ENCODE results near the gene HTR3D.
"Not testable (repeated sequence)": the region's sequence is repeated elsewhere in the genome, so short reads cannot be mapped to it uniquely, and the experiment has no call there.

Gene HTR3D

GRCh38 chr3:184031187-184031792 lies at the start of gene HTR3D:
TSS of gene HTR3D (plus strand) at chr3:184031742. CDS start at chr3:184031742, 0 bp downstream.
- no peak for DNase-seq

- DNase-seq = no peak
Observed at GRCh38 chr3:183981990-183982644, 49.4 kb upstream of the HTR3D start.

DNA sequence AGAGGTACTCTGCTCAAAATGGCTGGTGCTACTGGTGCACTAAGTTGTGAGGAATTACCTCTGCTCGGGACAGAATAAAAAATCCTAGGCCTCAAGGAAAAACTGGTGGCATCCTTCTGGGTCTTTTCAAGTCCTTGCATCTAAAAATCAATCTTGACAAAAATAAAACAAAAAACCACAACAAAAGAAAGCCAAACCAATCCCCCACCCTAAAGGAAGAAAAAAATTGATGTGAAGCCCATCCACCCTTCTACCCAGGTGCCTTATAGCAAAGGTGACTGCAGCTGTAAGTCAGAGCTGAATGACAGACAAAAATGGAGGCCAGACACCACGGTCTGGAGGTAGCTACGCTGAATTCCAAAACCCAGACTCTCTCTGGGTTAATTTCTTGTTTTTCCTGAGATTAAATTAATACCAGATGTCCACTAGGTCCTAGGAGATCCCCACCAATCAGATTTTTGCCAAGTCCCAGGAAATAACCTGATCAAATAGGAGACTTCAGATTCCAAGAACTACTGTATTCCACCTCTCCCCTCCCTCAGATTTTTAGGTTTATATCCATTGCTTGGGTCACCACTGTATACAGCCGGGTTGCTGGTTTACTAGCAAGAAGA lies 47.3 kb upstream of the HTR3D start:
- DNase-seq = no peak

DNA sequence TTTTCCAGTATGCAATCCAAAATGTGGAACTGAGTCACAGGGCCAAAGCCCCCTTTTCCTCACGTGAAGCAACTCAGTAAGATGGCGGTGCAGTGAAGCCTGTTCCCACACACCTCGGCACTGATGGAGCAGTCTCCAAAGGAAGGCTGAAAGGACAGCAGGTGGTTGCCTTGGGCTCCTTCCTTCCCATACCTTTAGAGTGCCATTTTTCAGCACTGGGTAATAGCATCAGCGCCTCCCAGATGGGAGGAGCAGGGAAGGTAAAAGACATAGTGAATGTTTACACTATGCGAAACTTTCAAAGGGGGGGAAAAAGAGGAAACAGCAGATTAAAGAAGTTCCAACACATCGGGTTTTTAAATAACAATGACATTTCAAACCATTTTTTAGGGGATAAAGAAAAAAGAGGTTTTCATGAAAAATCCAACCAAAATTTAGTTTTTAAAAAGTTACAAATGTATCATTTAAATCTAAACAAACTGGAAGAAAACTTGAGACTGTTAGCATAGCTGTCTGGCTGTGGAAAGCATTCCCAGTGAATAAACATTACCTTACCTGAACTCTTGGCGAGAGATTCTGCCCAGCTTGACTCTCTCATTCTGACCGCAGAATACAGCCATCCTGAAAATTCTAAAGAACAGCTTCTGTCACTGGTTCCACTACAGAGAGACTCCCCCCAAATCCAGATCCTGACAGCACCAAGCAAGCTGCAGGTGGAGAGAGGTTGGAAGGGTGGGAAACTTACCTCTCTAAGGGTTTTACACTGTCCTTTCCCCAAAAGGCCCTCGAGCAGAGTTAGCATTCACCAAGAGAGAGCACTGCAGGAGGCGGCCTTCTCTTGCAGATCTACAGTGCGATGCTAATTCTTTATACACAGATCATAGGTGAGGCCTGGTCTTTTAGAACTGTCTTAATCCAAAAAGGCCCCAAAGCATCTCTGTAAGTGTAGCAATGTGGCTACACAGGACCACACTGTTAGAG lies 46.5 kb upstream of the HTR3D start:
- no peak for DNase-seq

DNA sequence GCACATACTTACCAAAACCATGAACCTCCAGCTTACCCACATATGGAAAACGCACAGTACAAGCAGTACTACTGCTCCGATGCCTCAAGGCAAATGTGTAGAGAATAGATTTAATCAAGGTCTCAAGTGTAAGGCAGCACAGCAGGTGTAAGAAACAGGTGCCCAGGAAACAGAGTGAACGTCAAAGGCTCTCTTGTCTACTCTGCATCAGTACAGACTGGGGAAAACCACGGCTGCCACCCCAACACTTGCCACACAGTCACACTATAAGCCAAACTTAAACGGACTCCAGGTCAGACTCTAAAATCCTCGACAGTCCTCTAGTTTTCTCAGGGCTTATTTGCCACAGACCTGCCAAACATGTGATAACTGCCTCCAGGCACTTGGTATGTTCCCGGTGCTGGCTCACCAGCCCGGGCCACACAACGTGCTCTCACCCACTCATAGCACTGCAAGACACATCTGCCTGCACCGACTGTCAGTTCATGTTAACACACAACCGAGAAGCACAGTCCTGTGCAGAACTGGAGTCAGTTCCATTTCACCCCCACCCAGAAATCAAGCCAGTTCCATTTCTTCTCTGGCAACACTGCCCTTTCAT lies 44.4 kb upstream of the HTR3D start:
- DNase-seq = no peak

DNA sequence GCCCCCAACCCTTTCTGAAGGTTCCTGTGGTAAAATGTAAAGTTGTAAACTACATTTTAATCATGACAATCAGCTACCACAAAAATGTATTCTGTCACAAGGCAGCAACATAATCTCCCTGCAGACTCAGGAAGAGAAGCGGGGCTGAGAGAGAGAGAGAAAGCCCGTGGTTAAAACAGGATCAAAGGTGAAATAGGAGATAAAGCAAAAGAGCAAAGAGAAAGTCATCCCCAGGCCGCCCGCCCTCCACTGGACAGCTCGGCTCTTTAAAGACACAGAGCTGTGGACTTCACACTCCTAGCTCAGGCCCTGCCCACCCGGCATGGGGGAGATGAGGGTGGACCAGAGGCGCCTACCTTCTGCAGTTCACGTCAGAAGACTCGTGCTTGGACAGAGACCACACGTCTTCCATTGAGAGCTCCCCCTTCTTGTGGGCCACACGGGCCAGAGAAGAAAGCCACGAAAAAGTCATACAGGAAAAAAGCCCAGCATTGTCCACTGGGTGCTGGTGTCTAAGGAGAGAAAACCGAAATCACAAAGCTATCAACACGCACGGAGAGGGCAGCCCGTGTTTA lies 43.2 kb upstream of the HTR3D start:
- no peak for DNase-seq

GRCh38 chr3:183991403-183991802 lies 40.1 kb upstream of the HTR3D start:
- DNase-seq = no peak

DNA sequence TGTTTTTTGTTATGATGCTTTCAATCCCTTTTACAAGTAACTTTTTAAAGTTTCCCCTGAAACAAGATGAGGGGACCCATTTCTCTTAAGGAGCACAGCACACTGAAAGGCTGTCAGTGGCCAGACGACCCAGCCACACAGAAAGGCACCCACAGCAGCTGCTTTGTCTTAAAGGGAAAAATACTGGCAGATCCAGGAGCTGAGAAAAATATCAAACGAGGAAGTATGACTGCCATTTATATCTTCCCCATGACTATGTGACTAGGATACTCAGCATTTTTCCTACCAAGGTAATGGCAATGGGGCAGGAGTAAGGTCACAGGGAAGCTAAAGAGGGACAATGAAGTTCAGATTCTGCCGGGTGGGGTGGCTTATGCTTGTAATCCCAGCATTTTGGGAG lies 29.8 kb upstream of the HTR3D start:
- DNase-seq = no peak

DNA sequence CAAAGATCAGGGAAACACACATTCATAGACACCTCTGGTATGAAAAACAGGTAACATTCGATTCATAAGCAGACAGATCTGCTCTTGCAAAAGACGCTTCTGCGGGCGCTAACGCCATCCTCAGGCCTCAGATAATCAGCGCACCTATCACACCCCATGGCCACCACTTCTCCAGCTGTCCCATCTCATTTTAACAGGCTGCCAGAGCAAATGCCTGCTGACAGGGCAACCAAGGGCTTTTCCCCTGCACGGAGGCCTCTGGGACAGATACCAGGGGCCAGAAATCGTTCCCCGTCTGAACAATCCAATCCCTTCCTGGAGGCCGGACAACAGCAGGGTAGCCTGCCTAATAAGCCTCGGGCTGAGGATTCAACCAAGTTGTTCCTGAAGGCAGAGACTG lies 29.1 kb upstream of the HTR3D start:
- DNase-seq = no peak

- DNase-seq = no peak
Observed at GRCh38 chr3:184003187-184003967, 28.2 kb upstream of the HTR3D start.

- no peak for DNase-seq
Observed at GRCh38 chr3:184004476-184004875, 27.1 kb upstream of the HTR3D start.

DNA sequence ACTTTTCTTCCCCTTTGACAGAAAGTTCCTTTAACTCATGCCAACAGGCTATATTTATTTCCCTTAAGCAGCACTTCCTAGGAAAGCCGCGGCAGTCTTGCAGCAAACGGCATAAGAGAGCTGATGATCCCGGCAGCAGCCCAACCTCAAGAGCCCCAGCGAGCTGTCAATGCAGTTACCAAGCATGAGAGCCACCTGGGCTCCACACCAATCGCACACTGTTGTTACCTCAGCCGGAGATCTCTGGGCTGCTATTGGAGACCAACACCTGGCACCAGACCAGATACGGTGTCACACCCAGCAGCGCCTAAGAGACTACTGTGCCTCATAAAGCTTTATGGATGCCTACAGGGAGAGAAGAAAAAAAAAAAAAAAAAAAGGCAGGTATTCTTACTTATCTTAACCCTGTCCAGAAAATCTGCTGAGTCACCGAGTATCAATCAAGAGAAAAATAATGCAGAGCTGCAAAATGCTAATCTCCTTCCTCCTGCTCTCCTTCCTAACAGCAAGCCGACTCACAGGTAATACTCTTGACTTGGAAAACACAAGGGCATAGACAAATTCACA lies 25.5 kb upstream of the HTR3D start:
- DNase-seq = no peak

DNA sequence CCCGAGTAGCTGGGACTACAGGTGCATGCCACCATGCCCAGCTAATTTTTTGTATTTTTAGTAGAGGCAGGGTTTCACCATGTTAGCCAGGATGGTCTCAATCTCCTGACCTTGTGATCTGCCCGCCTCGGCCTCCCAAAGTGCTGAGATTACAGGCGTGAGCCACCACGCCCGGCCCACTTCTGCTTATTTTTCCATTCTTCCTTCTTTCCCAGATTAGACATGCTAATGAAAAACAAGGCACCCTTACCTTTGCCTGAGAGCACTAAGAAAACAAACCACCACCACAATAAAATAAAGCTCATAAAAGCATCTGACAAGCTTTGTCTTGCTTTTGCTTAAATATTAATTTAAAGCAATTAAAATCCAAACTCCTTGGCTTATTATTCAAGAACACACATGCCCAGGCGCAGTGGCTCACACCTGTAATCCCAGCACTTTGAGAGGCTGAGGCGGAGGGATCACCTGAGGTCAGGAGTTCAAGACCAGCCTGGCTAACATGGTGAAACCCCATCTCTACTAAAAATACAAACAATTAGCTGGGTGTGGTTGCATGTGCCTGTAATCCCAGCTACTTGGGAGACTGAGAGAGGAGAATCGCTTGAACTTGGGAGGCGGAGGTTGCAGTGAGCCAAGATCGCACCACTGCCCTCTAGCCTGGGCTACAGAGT lies 24.3 kb upstream of the HTR3D start:
- not testable (repeated sequence) for DNase-seq

- no peak for DNase-seq
Observed at GRCh38 chr3:184008161-184008560, 23.4 kb upstream of the HTR3D start.

GRCh38 chr3:184011230-184011876 lies 20.2 kb upstream of the HTR3D start:
- DNase-seq = no peak

DNA sequence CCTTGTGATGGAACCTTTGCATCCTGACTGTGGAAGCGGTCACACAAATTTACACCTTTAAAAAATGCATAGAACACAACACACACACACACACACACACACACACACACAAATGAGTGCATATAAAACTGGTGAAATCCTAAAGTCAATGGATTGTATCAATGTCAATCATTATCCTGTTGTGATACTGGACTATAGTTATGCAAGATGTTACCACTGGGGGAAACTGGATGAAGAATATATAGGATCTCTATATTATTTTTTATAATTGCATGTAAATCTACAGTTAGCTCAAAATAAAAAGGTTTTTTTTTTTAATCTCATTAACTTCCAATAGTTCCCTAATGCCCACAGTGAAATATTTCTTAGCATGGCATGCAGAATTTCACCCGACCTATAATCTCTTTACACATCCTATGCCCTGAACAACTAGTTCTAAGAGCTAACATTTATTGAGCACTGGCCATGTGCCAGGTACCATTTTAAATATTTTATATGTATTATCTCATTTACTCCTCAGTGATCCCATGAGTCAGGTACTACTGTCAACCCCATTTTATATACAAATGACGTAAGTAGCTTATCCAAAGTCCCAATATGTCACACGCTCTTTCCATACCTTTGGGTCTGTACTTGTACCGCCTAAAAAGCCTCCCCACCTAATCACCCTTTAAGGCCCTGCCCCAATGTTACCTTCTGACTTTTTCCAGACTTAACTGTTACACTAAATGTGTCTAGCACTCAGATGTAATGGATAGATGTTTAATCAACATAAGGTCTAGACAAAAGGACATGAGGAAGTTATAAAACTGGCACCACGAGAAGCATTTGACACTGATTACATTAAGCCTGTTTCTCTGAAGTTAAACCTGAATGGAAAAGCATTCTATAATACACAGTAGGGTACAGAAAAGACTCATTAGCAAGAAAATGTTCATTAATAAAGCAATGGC lies 19.3 kb upstream of the HTR3D start:
- DNase-seq = no peak

DNA sequence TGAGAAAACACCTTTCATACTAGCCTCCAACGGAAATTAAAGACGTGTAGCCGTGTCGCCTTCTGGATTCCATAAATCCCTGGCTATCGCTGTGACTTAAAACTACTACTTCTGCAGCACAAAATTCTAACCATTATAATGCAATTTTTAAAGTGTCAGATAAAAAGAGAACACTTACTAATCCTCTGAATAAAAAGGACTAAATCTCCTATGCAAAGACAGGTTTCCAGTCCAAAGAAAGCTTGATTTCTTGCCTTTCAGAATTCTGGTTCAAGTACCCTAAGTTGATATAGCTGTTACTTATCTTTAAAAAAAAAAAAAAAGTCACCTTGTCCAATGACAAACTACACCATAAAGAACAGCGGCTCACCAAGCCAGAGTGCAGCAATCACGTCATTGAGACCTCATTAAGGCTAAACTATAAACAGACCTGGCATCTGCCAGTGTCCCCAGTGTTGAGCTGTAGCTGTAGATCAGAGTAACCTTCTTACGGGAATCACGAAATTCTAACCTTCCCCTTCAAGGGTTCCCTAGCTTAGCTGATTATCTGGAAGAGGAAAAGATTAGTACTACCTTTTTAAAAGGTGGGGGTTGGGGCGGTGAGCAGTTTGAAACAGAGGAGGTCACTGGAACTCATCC lies 16.0 kb upstream of the HTR3D start:
- no peak for DNase-seq

- DNase-seq = no peak
Observed at GRCh38 chr3:184016169-184016570, 15.4 kb upstream of the HTR3D start.

All from activated effector memory CD4-positive, alpha-beta T cell treated with Interleukin-2 at 50 U/mL for 16 hours (primary cell).